GM13977 (cell line): ENCODE data around the gene CPED1.
"Not testable (repeated sequence)": the region's sequence is repeated elsewhere in the genome, so short reads cannot be mapped to it uniquely, and the experiment has no call there.

Experiments
- DNase-seq: peaks from one replicate; pipeline ENCODE4 v3.0.0; 2012; ENCODE audit warnings: low spot score
- CTCF ChIP-seq: IDR thresholded peaks from 2 replicates; pipeline ENCODE4 v1.5.1; 2012; ENCODE audit warnings: mild to moderate bottlenecking, control low read depth; ENCODE audit not compliant: insufficient read depth; ENCODE audit errors: extremely low read depth, missing control alignments
- in situ Hi-C: fragments of 300-500 bp; cut with MboI; formaldehyde crosslinking; loops from one replicate; pipeline ENCODE4 v1.12.0; 2022; ENCODE audit warnings: low sequenced_read_pairs, low pct_unique_long_range_greater_than_20kb, mixed read lengths, inconsistent platforms; ENCODE audit not compliant: unreplicated experiment

CPED1 gene

GRCh38 chr7:121001234-121001906 is 12.9 kb downstream of the CPED1 start:
- DNase-seq = no peak
- no peak for TF ChIP-seq CTCF
- in situ Hi-C loops = no loop called here

GRCh38 chr7:121002048-121002756 is 13.7 kb downstream of the CPED1 start:
- in situ Hi-C loops = no loop called here
- no peak for DNase-seq
- no peak for TF ChIP-seq CTCF

GRCh38 chr7:121002757-121003200 is 14.3 kb downstream of the CPED1 start:
- in situ Hi-C loops = no loop called here
- no peak for TF ChIP-seq CTCF
- DNase-seq = no peak

- no peak for DNase-seq
- in situ Hi-C loops = no loop called here
- no peak for TF ChIP-seq CTCF
Observed at GRCh38 chr7:121003986-121004685, 15.6 kb downstream of the CPED1 start.

GRCh38 chr7:121005058-121005457 is 16.5 kb downstream of the CPED1 start:
- DNase-seq, in situ Hi-C loops: not testable (repeated sequence)

- no peak for DNase-seq
- no peak for TF ChIP-seq CTCF
- in situ Hi-C loops = no loop called here
Observed at GRCh38 chr7:121005996-121006584, 17.6 kb downstream of the CPED1 start.
